HepG2 (cell line): ENCODE results near the gene SERINC5.

Experiments
- BHLHE40 ChIP-seq: IDR thresholded peaks from 2 replicates; pipeline ENCODE4 v1.6.1; 2011; ENCODE audit warnings: low read length, improper control_type of control experiment
- CTCF ChIP-seq: sonication (generic); formaldehyde crosslinking; IDR thresholded peaks from 2 replicates; pipeline ENCODE4 v1.5.0; 2020; ENCODE audit warnings: mild to moderate bottlenecking, missing genetic modification reagents, moderate library complexity
- E2F1 ChIP-seq: sonication (generic); formaldehyde crosslinking; IDR thresholded peaks from 2 replicates; pipeline ENCODE4 v1.5.0; 2020; ENCODE audit warnings: missing genetic modification reagents
- EZH2 ChIP-seq: conservative IDR thresholded peaks from 2 replicates; pipeline ENCODE4 v1.6.1; 2012; ENCODE audit warnings: mild to moderate bottlenecking, low read depth, low read length, moderate library complexity
- KDM5B ChIP-seq: sonication (generic); formaldehyde crosslinking; IDR thresholded peaks from 2 replicates; pipeline ENCODE4 v1.4.0; 2020; ENCODE audit warnings: missing genetic modification reagents, mild to moderate bottlenecking, borderline replicate concordance
- MXI1 ChIP-seq: IDR thresholded peaks from 3 replicates; pipeline ENCODE4 v1.6.1; 2012; ENCODE audit warnings: low read depth, low read length, inconsistent platforms, borderline replicate concordance
- NFYC ChIP-seq: IDR thresholded peaks from 2 replicates; pipeline ENCODE4 v1.6.1; 2016; ENCODE audit warnings: missing genetic modification reagents, missing compliant biosample characterization
- POLR2A ChIP-seq, 2 experiments: IDR thresholded peaks; 2 replicates each; pipeline ENCODE4 v1.6.1; 2011; ENCODE audit warnings: low read depth in 2 of 2, low read length in 2 of 2, mild to moderate bottlenecking in 1 of 2, moderate library complexity in 1 of 2; ENCODE audit not compliant: insufficient read depth in 1 of 2
- REST ChIP-seq, 2 experiments: IDR thresholded peaks; 2 replicates each; pipeline ENCODE4 v1.6.1; 2011 to 2012; ENCODE audit warnings: low read length in 2 of 2, borderline replicate concordance in 1 of 2, low read depth in 1 of 2, mild to moderate bottlenecking in 1 of 2, moderate library complexity in 1 of 2
- ZNF225 ChIP-seq: sonication (generic); formaldehyde crosslinking; IDR thresholded peaks from 2 replicates; pipeline ENCODE4 v1.4.0; 2020; ENCODE audit warnings: mild to moderate bottlenecking, missing genetic modification reagents
- ZNF780A ChIP-seq: sonication (generic); formaldehyde crosslinking; IDR thresholded peaks from 2 replicates; pipeline ENCODE4 v1.8.0; 2022; ENCODE audit warnings: mild to moderate bottlenecking, missing genetic modification reagents, moderate library complexity

- TF ChIP-seq NFYC = no peak
- no peak for TF ChIP-seq KDM5B
- TF ChIP-seq EZH2 = no peak
- no peak for TF ChIP-seq REST (IDR thresholded peaks at IDR 0.05; ENCODE audit: borderline replicate concordance in 1 of 2, low read depth in 1 of 2, low read length in 2 of 2)
- TF ChIP-seq E2F1 (CRISPR knock-in tag) = no peak
- TF ChIP-seq BHLHE40 = no peak
- TF ChIP-seq POLR2A (IDR thresholded peaks at IDR 0.05; ENCODE audit: insufficient read depth in 1 of 2, low read depth in 2 of 2, low read length in 2 of 2) = no peak
- TF ChIP-seq CTCF (CRISPR knock-in tag) = no peak
- TF ChIP-seq ZNF780A (CRISPR knock-in tag) = no peak
- no peak for TF ChIP-seq ZNF225 (CRISPR knock-in tag)
- no peak for TF ChIP-seq MXI1
Observed at GRCh38 chr5:80159133-80159815, 96.6 kb downstream of the SERINC5 start.
